PC-9 (cell line): ENCODE measurements around the gene GALNT1. TPM values are rescaled to one million over a fixed set of nuclear protein-coding genes. Genes with fewer than 3 reads are reported as not detected.
A peak's percentile ranks its signal among the peaks of the same experiment; 100 is the strongest.

Experiments
- BruUV-seq: library from RNA; stranded (reverse); fragments of 400-500 nt; replicated peaks from 2 replicates; lab custom pipeline; 2021; lab: Mats Ljungman, UMichigan
- CTCF ChIA-PET: fragments of 300-600 bp; sonication (Branson Sonifier 250); formaldehyde crosslinking; loops from one replicate; lab custom pipeline; 2022; ENCODE audit warnings: antibody characterized with exemption; lab: Charles Lee
- POLR2A ChIA-PET: fragments of 300-600 bp; sonication (Branson Sonifier 250); formaldehyde crosslinking; loops from one replicate; lab custom pipeline; 2022; ENCODE audit warnings: antibody characterized with exemption; ENCODE audit not compliant: unreplicated experiment; lab: Charles Lee
- DNase-seq, 2 experiments: peaks; one replicate each; pipeline versions ENCODE4 v3.0.0 to v3.0.0-alpha.2; 2015 to 2022; ENCODE audit warnings: mixed read lengths in 1 of 2
- H2AFZ ChIP-seq: fragments of 200-600 bp; sonication (generic); 2 replicates; pipeline ENCODE4 v1.8.1; 2017; ENCODE audit warnings: antibody characterized with exemption
- H3F3A ChIP-seq: fragments of 200-600 bp; sonication (generic); 2 replicates; pipeline ENCODE4 v1.8.1; 2017; ENCODE audit warnings: antibody characterized with exemption, mild to moderate bottlenecking, low read depth; ENCODE audit not compliant: insufficient read depth
- H3K27ac ChIP-seq: fragments of 200-600 bp; sonication (generic); 2 replicates; pipeline ENCODE4 v1.6.1; 2016; ENCODE audit warnings: mixed run types
- H3K27me3 ChIP-seq: fragments of 200-600 bp; sonication (generic); 2 replicates; pipeline ENCODE4 v1.6.1; 2016; ENCODE audit warnings: low read depth, mixed run types; ENCODE audit not compliant: insufficient read depth
- H3K36me3 ChIP-seq: fragments of 200-600 bp; sonication (generic); 2 replicates; pipeline ENCODE4 v1.6.1; 2016; ENCODE audit warnings: low read depth, mixed run types
- H3K4me1 ChIP-seq: fragments of 200-600 bp; sonication (generic); replicated peaks from 2 replicates; pipeline ENCODE4 v1.6.1; 2016; ENCODE audit warnings: mixed run types; ENCODE audit not compliant: insufficient read depth
- H3K4me2 ChIP-seq: fragments of 200-600 bp; sonication (generic); 2 replicates; pipeline ENCODE4 v1.6.1; 2017; ENCODE audit warnings: mixed run types
- H3K4me3 ChIP-seq: fragments of 200-600 bp; sonication (generic); 2 replicates; pipeline ENCODE4 v1.6.1; 2016; ENCODE audit warnings: mixed run types
- H3K79me2 ChIP-seq: fragments of 200-600 bp; sonication (generic); 2 replicates; pipeline ENCODE4 v1.6.1; 2017; ENCODE audit warnings: low read depth, mixed run types
- H3K9me2 ChIP-seq: fragments of 200-600 bp; sonication (generic); 2 replicates; pipeline ENCODE4 v1.8.1; 2017; ENCODE audit warnings: mild to moderate bottlenecking; ENCODE audit not compliant: insufficient read depth
- H3K9me3 ChIP-seq: fragments of 200-600 bp; sonication (generic); 2 replicates; pipeline ENCODE4 v1.8.1; 2016; ENCODE audit warnings: low read depth; ENCODE audit not compliant: insufficient read depth
- H4K20me1 ChIP-seq: fragments of 200-600 bp; sonication (generic); 2 replicates; pipeline ENCODE4 v1.8.1; 2017; ENCODE audit not compliant: insufficient read depth
- EZH2 ChIP-seq: fragments of 200-600 bp; sonication (generic); IDR thresholded peaks from 2 replicates; pipeline ENCODE4 v1.8.0; 2017; ENCODE audit warnings: antibody characterized with exemption, low read depth
- intact Hi-C: fragments of 100-400 bp; cut with micrococcal nuclease; formaldehyde crosslinking; loops from one replicate; pipeline ENCODE4 v1.10.0; 2022; ENCODE audit not compliant: unreplicated experiment
- total RNA-seq: library from RNA; stranded (reverse); gene quantifications from 2 replicates; pipeline ENCODE4 v1.2.3, GENCODE V29; 2021
- TF ChIP-seq, protein P1 (sequence below): fragments of 200-600 bp; sonication (generic); conservative IDR thresholded peaks from 2 replicates; pipeline ENCODE4 v1.6.1; 2017; ENCODE audit warnings: mixed run types, antibody characterized with exemption, mild to moderate bottlenecking, moderate library complexity

GALNT1 gene
- total RNA-seq, 1 experiment from 2014 or later: 88.9 TPM

DNA sequence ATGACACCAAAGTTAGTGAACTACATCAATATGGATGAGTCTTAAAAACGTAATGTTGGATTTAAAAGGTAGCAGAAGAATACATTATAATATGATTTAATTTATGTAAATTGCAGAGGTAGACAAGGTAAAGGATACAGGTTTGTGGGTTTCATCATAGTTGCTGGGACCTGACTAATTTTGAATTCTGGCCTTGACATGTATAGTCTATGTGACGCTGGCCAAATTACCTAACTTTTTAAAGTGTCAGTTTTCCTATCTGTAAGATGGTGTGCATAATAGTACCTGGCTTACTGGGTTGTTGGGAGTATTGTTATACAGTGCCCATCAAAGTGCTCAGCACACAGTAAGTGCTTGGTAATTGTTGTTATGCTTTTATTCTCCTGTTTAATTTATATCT, 34.5 kb downstream of the GALNT1 start:
- H3K9me3 ChIP-seq: no peaks in the 10 kb centered on the region
- no peaks in the 10 kb centered on the region for H3K9me2 ChIP-seq
- H3K4me1 ChIP-seq: 0 out of 2 replicates have a peak, but pooled peaks cover 10% of the 10 kb centered on the region
- H3K4me2 ChIP-seq: no peak overlapping the region
- DNase-seq: no peak
- peaks cover 11% of the 10 kb centered on the region for H3K79me2 ChIP-seq
- no peaks in the 10 kb centered on the region for H3F3A ChIP-seq
- H3K27me3 ChIP-seq: no peaks in the 10 kb centered on the region
- peak overlapping the region; percentile 48; the same call in 1 of the 2 replicates for H3K27ac ChIP-seq
- H3K36me3 ChIP-seq: no peaks in the 10 kb centered on the region
- intact Hi-C loops: loop anchor here (1.0 to 5.0 kb wide), 3 partner anchors 33 to 209 kb away; no protein-coding TSS in a partner anchor
- no peaks in the 10 kb centered on the region for H4K20me1 ChIP-seq
- TF ChIP-seq EZH2: no peak
- TF ChIP-seq, protein P1, sequence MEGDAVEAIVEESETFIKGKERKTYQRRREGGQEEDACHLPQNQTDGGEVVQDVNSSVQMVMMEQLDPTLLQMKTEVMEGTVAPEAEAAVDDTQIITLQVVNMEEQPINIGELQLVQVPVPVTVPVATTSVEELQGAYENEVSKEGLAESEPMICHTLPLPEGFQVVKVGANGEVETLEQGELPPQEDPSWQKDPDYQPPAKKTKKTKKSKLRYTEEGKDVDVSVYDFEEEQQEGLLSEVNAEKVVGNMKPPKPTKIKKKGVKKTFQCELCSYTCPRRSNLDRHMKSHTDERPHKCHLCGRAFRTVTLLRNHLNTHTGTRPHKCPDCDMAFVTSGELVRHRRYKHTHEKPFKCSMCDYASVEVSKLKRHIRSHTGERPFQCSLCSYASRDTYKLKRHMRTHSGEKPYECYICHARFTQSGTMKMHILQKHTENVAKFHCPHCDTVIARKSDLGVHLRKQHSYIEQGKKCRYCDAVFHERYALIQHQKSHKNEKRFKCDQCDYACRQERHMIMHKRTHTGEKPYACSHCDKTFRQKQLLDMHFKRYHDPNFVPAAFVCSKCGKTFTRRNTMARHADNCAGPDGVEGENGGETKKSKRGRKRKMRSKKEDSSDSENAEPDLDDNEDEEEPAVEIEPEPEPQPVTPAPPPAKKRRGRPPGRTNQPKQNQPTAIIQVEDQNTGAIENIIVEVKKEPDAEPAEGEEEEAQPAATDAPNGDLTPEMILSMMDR: no peak
- CTCF ChIA-PET: no interaction called here
- H3K4me3 ChIP-seq: no peak overlapping the region
- POLR2A ChIA-PET: interaction anchor here (0.6 kb wide), 1 partner anchor 136 kb away, joined by 5 read pairs; no protein-coding TSS in a partner anchor
- BruUV-seq: no TSS peak
- H2AFZ ChIP-seq: no peak overlapping the region

- peak; percentile 48 to 66 for DNase-seq
- H2AFZ ChIP-seq: no peak overlapping the region
- POLR2A ChIA-PET: no interaction called here
- intact Hi-C loops: loop anchor here (1.0 to 5.0 kb wide), 3 partner anchors 34 to 210 kb away; no protein-coding TSS in a partner anchor
- no peaks in the 10 kb centered on the region for H3K27me3 ChIP-seq
- H3K9me3 ChIP-seq: no peaks in the 10 kb centered on the region
- BruUV-seq: no TSS peak
- 0 out of 2 replicates have a peak, but pooled peaks cover 10% of the 10 kb centered on the region for H3K4me1 ChIP-seq
- peak overlapping the region; percentile 48 for H3K27ac ChIP-seq
- TF ChIP-seq, protein P1: no peak
- TF ChIP-seq EZH2: no peak
- peaks cover 12% of the 10 kb centered on the region; the same call in 1 of the 2 replicates for H3K79me2 ChIP-seq
- no peak overlapping the region for H3K4me3 ChIP-seq
- peak overlapping the region; percentile 7; the same call in 1 of the 2 replicates for H3K4me2 ChIP-seq
- H3F3A ChIP-seq: no peaks in the 10 kb centered on the region
- CTCF ChIA-PET: no interaction called here
- no peaks in the 10 kb centered on the region for H3K9me2 ChIP-seq
- H4K20me1 ChIP-seq: no peaks in the 10 kb centered on the region
- H3K36me3 ChIP-seq: no peaks in the 10 kb centered on the region
These were observed 35.3 kb downstream of the GALNT1 start for GRCh38 chr18:35616664-35617423.

DNA sequence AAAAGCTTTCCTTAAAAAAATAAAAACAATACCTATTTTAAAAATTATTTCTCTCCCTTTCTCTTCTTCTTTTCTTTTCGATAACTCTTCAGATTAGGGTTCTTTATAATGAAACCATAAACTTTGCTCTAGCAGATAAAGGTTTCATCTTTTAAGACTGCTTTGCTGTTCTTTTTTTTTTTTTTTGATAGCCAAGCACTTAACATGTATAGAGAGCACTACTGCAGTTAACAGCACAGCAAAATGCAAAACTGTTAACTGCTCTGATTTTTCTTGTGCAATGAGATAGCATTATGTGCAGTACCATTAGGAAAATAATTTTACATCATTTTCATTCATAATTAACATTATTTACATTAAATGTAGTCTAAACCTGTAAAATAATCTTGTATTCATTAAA, 36.3 kb downstream of the GALNT1 start:
- Histone ChIP-seq H3K9me2 (no peaks in the 10 kb centered on the region), H3K4me3 (no peak overlapping the region), H3K4me1 (0 out of 2 replicates have a peak, but pooled peaks cover 10% of the 10 kb centered on the region), H2AFZ (no peak overlapping the region), H3K36me3 (no peaks in the 10 kb centered on the region), H3K27me3 (no peaks in the 10 kb centered on the region), H3K79me2 (peaks cover 16% of the 10 kb centered on the region), H3F3A (no peaks in the 10 kb centered on the region), H4K20me1 (no peaks in the 10 kb centered on the region), H3K27ac (no peak overlapping the region), H3K4me2 (no peak overlapping the region), H3K9me3 (no peaks in the 10 kb centered on the region)
- intact Hi-C loops: loop anchor here (2.0 to 5.0 kb wide), 2 partner anchors 35 to 211 kb away; no protein-coding TSS in a partner anchor
- DNase-seq: no peak
- no peak for TF ChIP-seq EZH2
- no TSS peak for BruUV-seq
- ChIA-PET POLR2A (no interaction called here), CTCF (no interaction called here)
